Measurements from ENCODE around the gene EPB41L3. TPM values are rescaled to one million over a fixed set of nuclear protein-coding genes. Genes with fewer than 3 reads are reported as not detected.

The EPB41L3 gene
- polyA plus RNA-seq, 1 donor (not counting 4 experiments of a cell fraction or from before 2014, with no cell fraction given): 0.39 TPM

DNA sequence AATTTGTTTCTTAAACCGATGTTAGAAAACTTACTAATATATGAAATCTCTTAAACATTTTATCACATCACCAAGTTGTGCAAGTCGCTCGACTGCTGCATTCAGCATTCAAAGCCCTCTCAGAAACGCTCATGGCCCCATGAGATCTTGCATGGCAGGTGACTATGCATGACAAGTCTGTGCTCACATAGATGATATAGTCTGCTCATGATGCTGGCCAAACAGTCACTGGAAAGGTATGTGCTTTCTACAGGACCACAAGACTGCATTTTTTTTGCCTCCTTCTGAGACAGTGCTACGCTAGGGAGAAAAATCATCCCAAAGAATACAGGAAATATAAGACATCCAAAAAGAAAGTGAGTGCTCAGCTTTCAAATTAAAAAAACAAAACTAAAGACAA is 150.0 kb downstream of the EPB41L3 start:
- dilution Hi-C loops (cut with MboI; ENCODE audit: extremely low pct_ligation_motif_present, low sequenced_read_pairs): no loop called here
- Histone ChIP-seq H3K4me1 (ENCODE audit: control insufficient read depth, extremely low read depth, insufficient read depth, low read length) (no peaks in the 10 kb centered on the region), H3K9me3 (ENCODE audit: control insufficient read depth, low read depth, low read length) (no peaks in the 10 kb centered on the region), H3K4me3 (ENCODE audit: control insufficient read depth in 2 of 3, extremely low read depth in 1 of 3, insufficient read depth in 2 of 3, low read depth in 1 of 3, low read length in 3 of 3) (no peak overlapping the region), H3K36me3 (ENCODE audit: control insufficient read depth in 2 of 2, extremely low read depth in 1 of 2, insufficient read depth in 2 of 2, low read length in 2 of 2) (no peaks in the 10 kb centered on the region), H2AFZ (ENCODE audit: control insufficient read depth, low read length) (no peak overlapping the region), H3K79me2 (ENCODE audit: control insufficient read depth, insufficient read depth, low read length) (no peaks in the 10 kb centered on the region), H3K4me2 (ENCODE audit: control insufficient read depth, extremely low read depth, insufficient read depth, low read depth, low read length) (no peak overlapping the region), H3K27ac (ENCODE audit: control insufficient read depth, insufficient read depth, low read length) (no peak overlapping the region), H3K9ac (ENCODE audit: control insufficient read depth, extremely low read depth, insufficient read depth, low read length) (no peak overlapping the region), H3K27me3 (ENCODE audit: control insufficient read depth, extremely low read depth, insufficient read depth, low read length) (no peaks in the 10 kb centered on the region), H4K20me1 (ENCODE audit: control insufficient read depth, extremely low read depth, insufficient read depth, low read length) (no peaks in the 10 kb centered on the region), H3K9me1 (ENCODE audit: control insufficient read depth, extremely low read depth, insufficient read depth, low read length) (no peaks in the 10 kb centered on the region)
- DNase-seq (ENCODE audit: low read depth, low spot score): no peak
- TF ChIP-seq EZH2 (IDR thresholded peaks at IDR 0.05; ENCODE audit: low read length): no peak
- TF ChIP-seq, protein P1, sequence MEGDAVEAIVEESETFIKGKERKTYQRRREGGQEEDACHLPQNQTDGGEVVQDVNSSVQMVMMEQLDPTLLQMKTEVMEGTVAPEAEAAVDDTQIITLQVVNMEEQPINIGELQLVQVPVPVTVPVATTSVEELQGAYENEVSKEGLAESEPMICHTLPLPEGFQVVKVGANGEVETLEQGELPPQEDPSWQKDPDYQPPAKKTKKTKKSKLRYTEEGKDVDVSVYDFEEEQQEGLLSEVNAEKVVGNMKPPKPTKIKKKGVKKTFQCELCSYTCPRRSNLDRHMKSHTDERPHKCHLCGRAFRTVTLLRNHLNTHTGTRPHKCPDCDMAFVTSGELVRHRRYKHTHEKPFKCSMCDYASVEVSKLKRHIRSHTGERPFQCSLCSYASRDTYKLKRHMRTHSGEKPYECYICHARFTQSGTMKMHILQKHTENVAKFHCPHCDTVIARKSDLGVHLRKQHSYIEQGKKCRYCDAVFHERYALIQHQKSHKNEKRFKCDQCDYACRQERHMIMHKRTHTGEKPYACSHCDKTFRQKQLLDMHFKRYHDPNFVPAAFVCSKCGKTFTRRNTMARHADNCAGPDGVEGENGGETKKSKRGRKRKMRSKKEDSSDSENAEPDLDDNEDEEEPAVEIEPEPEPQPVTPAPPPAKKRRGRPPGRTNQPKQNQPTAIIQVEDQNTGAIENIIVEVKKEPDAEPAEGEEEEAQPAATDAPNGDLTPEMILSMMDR (optimal IDR thresholded peaks at IDR 0.05 in 1 of 3, IDR thresholded peaks at IDR 0.05 in 1 of 3, conservative IDR thresholded peaks at IDR 0.05 in 1 of 3; ENCODE audit: extremely low read depth in 1 of 3, insufficient read depth in 2 of 3, low read length in 3 of 3): no peak
- no peak for FAIRE-seq

DNA sequence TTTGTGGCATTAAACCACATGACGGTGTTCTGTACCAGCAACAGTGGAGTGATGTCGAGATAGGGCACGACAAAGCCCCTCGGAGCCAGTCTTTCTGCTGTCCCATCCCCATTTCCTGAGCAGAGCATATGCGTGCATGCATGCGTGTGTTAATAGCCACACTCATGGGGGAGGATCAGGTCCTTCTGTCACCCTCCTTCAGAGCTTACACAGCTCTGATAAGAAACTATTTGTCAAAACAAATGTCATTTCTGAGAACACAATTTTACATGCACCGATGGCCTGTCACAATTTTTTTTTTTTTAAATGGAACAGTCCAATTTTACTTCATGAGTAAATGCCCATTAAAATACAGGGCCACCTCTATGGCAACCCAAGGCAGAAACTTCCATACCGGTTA is 152.4 kb downstream of the EPB41L3 start:
- Histone ChIP-seq H3K79me2 (ENCODE audit: control insufficient read depth, insufficient read depth, low read length) (no peaks in the 10 kb centered on the region), H3K4me2 (ENCODE audit: control insufficient read depth, extremely low read depth, insufficient read depth, low read depth, low read length) (no peak overlapping the region), H3K9me3 (ENCODE audit: control insufficient read depth, low read depth, low read length) (no peaks in the 10 kb centered on the region), H3K9ac (ENCODE audit: control insufficient read depth, extremely low read depth, insufficient read depth, low read length) (no peak overlapping the region), H3K9me1 (ENCODE audit: control insufficient read depth, extremely low read depth, insufficient read depth, low read length) (no peaks in the 10 kb centered on the region), H2AFZ (ENCODE audit: control insufficient read depth, low read length) (no peak overlapping the region), H4K20me1 (ENCODE audit: control insufficient read depth, extremely low read depth, insufficient read depth, low read length) (no peaks in the 10 kb centered on the region), H3K4me1 (ENCODE audit: control insufficient read depth, extremely low read depth, insufficient read depth, low read length) (no peaks in the 10 kb centered on the region), H3K4me3 (ENCODE audit: control insufficient read depth in 2 of 3, extremely low read depth in 1 of 3, insufficient read depth in 2 of 3, low read depth in 1 of 3, low read length in 3 of 3) (no peak overlapping the region), H3K27me3 (ENCODE audit: control insufficient read depth, extremely low read depth, insufficient read depth, low read length) (no peaks in the 10 kb centered on the region), H3K27ac (ENCODE audit: control insufficient read depth, insufficient read depth, low read length) (no peak overlapping the region), H3K36me3 (ENCODE audit: control insufficient read depth in 2 of 2, extremely low read depth in 1 of 2, insufficient read depth in 2 of 2, low read length in 2 of 2) (no peaks in the 10 kb centered on the region)
- FAIRE-seq: no peak
- DNase-seq (ENCODE audit: low read depth, low spot score): no peak
- no peak for TF ChIP-seq EZH2 (IDR thresholded peaks at IDR 0.05; ENCODE audit: low read length)
- TF ChIP-seq, protein P1 (optimal IDR thresholded peaks at IDR 0.05 in 1 of 3, IDR thresholded peaks at IDR 0.05 in 1 of 3, conservative IDR thresholded peaks at IDR 0.05 in 1 of 3; ENCODE audit: extremely low read depth in 1 of 3, insufficient read depth in 2 of 3, low read length in 3 of 3): no peak
- dilution Hi-C loops (cut with MboI; ENCODE audit: extremely low pct_ligation_motif_present, low sequenced_read_pairs): no loop called here

Data from keratinocyte (primary cell).